Measurements from ENCODE around the gene HUS1.

- TF ChIP-seq CTCF (IDR thresholded peaks at IDR 0.05) = no peak
- TF ChIP-seq POLR2A (IDR thresholded peaks at IDR 0.05) = no peak
Measured at GRCh38 chr7:47938574-47939165, 40.7 kb downstream of the HUS1 start.

Data from adrenal gland (tissue), 5 donors.